Spleen (tissue), 7 donors: ENCODE data around the gene TADA1.

Experiments
- CTCF ChIP-seq, 11 experiments: fragments of 200-600 bp in 7 of 11; fragments of 450-650 bp in 4 of 11; sonication (generic) in 4 of 11; IDR thresholded peaks in 8 of 11; conservative IDR thresholded peaks in 3 of 11; 1 replicate in 7 of 11; 2 replicates in 4 of 11; pipeline versions ENCODE4 v1.4.0 to v1.8.0; 2016 to 2021; ENCODE audit warnings: antibody characterized with exemption in 11 of 11, inconsistent platforms in 4 of 11, mild to moderate bottlenecking in 1 of 11
- POLR2A ChIP-seq, 3 donors: fragments of 450-650 bp; IDR thresholded peaks; one replicate each; pipeline ENCODE4 v1.5.1; 2017; ENCODE audit warnings: antibody characterized with exemption in 3 of 3, mild to moderate bottlenecking in 1 of 3
- POLR2AphosphoS5 ChIP-seq, 3 donors: sonication (generic); formaldehyde crosslinking; IDR thresholded peaks; one replicate each; pipeline ENCODE4 v1.5.1; 2017; ENCODE audit warnings: antibody characterized with exemption in 3 of 3
- donor health status: DM: no; HTN: no; CAD: no; lungs with moderate emphysema.
- donor health status: DM: no; HTN: no; CAD: no.
- donor health status: DM: no; HTN: no; CAD: no.

DNA sequence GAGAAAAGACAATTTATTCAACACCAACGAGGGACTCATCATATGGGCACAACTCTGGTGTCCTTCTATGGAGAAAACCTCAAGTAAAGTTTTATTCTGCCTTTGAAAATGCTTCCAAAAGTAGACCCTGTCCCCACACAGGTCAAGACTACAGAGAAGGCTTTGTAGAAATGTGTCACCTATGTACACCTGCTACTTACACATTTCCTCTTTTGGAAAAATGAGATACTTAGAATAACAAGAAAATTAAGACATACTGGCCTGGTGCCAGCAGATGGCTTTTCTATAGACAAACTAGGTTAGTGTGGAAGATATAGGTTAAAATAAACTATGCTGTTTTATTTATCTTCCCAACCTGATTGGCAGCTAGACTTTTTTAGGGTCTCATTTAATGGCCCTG, 23.1 kb downstream of the TADA1 start:
- TF ChIP-seq CTCF (IDR thresholded peaks at IDR 0.05 in 8 of 11, conservative IDR thresholded peaks at IDR 0.05 in 3 of 11), result no peak
- no peak for TF ChIP-seq POLR2A (IDR thresholded peaks at IDR 0.05)
- TF ChIP-seq POLR2AphosphoS5 (IDR thresholded peaks at IDR 0.05), result no peak
